CD4-positive, alpha-beta memory T cell (primary cell): ENCODE data around the gene CNDP2. TPM values are rescaled to one million over a fixed set of nuclear protein-coding genes. Genes with fewer than 3 reads are reported as not detected.

Source experiments
- CTCF ChIA-PET: fragments of 350-600 bp; sonication (Branson Sonifier 250); formaldehyde crosslinking; loops from one replicate; lab custom pipeline; 2021; ENCODE audit warnings: inconsistent platforms; ENCODE audit not compliant: partially characterized antibody; lab: Charles Lee
- POLR2A ChIA-PET: fragments of 350-600 bp; sonication (Branson Sonifier 250); formaldehyde crosslinking; loops from one replicate; lab custom pipeline; 2021; ENCODE audit not compliant: partially characterized antibody; lab: Charles Lee
- DNase-seq, 5 donors: peaks; one replicate each; pipeline versions ENCODE4 v3.0.0 to v3.0.0-alpha.2; 2020 to 2022; ENCODE audit warnings: mixed read lengths in 1 of 5
- H3K27ac ChIP-seq: one replicate; pipeline ENCODE4 v1.7.0; 2013; ENCODE audit warnings: low read depth, low read length
- H3K27me3 ChIP-seq: 2 replicates; pipeline ENCODE4 v1.7.0; 2013; ENCODE audit warnings: mild to moderate bottlenecking, low read length, moderate library complexity; ENCODE audit not compliant: insufficient read depth
- H3K36me3 ChIP-seq: 2 replicates; pipeline ENCODE4 v1.7.0; 2013; ENCODE audit warnings: mild to moderate bottlenecking, low read length, moderate library complexity; ENCODE audit not compliant: insufficient read depth
- H3K4me1 ChIP-seq: 2 replicates; pipeline ENCODE4 v1.7.0; 2013; ENCODE audit warnings: mild to moderate bottlenecking, low read length, moderate library complexity; ENCODE audit not compliant: insufficient read depth
- H3K4me3 ChIP-seq, 2 donors: one replicate each; pipeline ENCODE4 v1.7.0; 2013; ENCODE audit warnings: low read length in 2 of 2, mild to moderate bottlenecking in 1 of 2
- H3K9me3 ChIP-seq, 2 donors: one replicate each; pipeline ENCODE4 v1.7.0; 2013; ENCODE audit warnings: low read length in 2 of 2, control low read depth in 1 of 2; ENCODE audit not compliant: control insufficient read depth in 1 of 2
- H3K27ac Mint-ChIP-seq, 7 donors: one replicate each; pipeline ENCODE4 v1.8.0; 2020 to 2021; ENCODE audit warnings: mixed read lengths in 7 of 7, mild to moderate bottlenecking in 6 of 7, inconsistent platforms in 3 of 7, moderate library complexity in 3 of 7
- H3K27me3 Mint-ChIP-seq, 2 donors: one replicate each; pipeline ENCODE4 v1.8.0; 2020 to 2021; ENCODE audit warnings: mixed read lengths in 2 of 2
- H3K36me3 Mint-ChIP-seq, 2 donors: one replicate each; pipeline ENCODE4 v1.8.0; 2020 to 2021; ENCODE audit warnings: mixed read lengths in 2 of 2, inconsistent platforms in 1 of 2, mild to moderate bottlenecking in 1 of 2
- H3K4me1 Mint-ChIP-seq, 4 donors: one replicate each; pipeline ENCODE4 v1.8.0; 2020 to 2021; ENCODE audit warnings: mixed read lengths in 4 of 4, mild to moderate bottlenecking in 1 of 4
- H3K4me3 Mint-ChIP-seq, 8 donors: one replicate each; pipeline ENCODE4 v1.8.0; 2020 to 2021; ENCODE audit warnings: mixed read lengths in 8 of 8, mild to moderate bottlenecking in 7 of 8, moderate library complexity in 6 of 8, inconsistent platforms in 3 of 8
- H3K9me3 Mint-ChIP-seq, 8 donors: one replicate each; pipeline ENCODE4 v1.8.0; 2020 to 2021; ENCODE audit warnings: mixed read lengths in 8 of 8, mild to moderate bottlenecking in 5 of 8, inconsistent platforms in 3 of 8, moderate library complexity in 1 of 8
- intact Hi-C: fragments of 100-400 bp; cut with micrococcal nuclease; formaldehyde crosslinking; loops from one replicate; pipeline ENCODE4 v1.15.1; 2023
- polyA plus RNA-seq, 2 donors: library from polyadenylated mRNA; unstranded; fragments of 300-500 nt; fragmentation: Illumina TruSeq; gene quantifications; one replicate each; pipeline ENCODE4 v1.2.3, GENCODE V29; 2021
- total RNA-seq, 2 experiments: library from RNA; stranded (reverse); gene quantifications; one replicate each; pipeline ENCODE4 v1.2.3, GENCODE V29; 2021

CNDP2 gene
- total and polyA plus RNA-seq, 4 experiments from 2014 or later, result 123 to 153 (median 141) TPM

GRCh38 chr18:74529378-74529777 lies 33.2 kb downstream of the CNDP2 start:
- Histone ChIP-seq H3K27me3 (no peaks in the 10 kb centered on the region), H3K9me3 (no peaks in the 10 kb centered on the region), H3K4me3 (no peak overlapping the region), H3K4me1 (no peaks in the 10 kb centered on the region), H3K27ac (no peak overlapping the region), H3K36me3 (no peaks in the 10 kb centered on the region)
- no peaks in the 10 kb centered on the region for H3K27me3 Mint-ChIP-seq
- ChIA-PET CTCF (no interaction called here), POLR2A (no interaction called here)
- no peaks in the 10 kb centered on the region for H3K4me1 Mint-ChIP-seq
- H3K9me3 Mint-ChIP-seq, result no peaks in the 10 kb centered on the region
- H3K4me3 Mint-ChIP-seq, result no peak overlapping the region
- no peaks in the 10 kb centered on the region for H3K36me3 Mint-ChIP-seq
- intact Hi-C loops, result no loop called here
- H3K27ac Mint-ChIP-seq, result no peak overlapping the region
- DNase-seq, result no peak

GRCh38 chr18:74529811-74530583 lies 33.8 kb downstream of the CNDP2 start:
- Histone ChIP-seq H3K27me3 (no peaks in the 10 kb centered on the region), H3K9me3 (no peaks in the 10 kb centered on the region), H3K4me1 (no peaks in the 10 kb centered on the region), H3K27ac (no peak overlapping the region), H3K36me3 (no peaks in the 10 kb centered on the region), H3K4me3 (no peak overlapping the region)
- H3K4me3 Mint-ChIP-seq, result no peak overlapping the region
- no peaks in the 10 kb centered on the region for H3K4me1 Mint-ChIP-seq
- ChIA-PET POLR2A (no interaction called here), CTCF (no interaction called here)
- H3K27me3 Mint-ChIP-seq, result no peaks in the 10 kb centered on the region
- H3K9me3 Mint-ChIP-seq, result no peaks in the 10 kb centered on the region
- intact Hi-C loops, result no loop called here
- H3K36me3 Mint-ChIP-seq, result no peaks in the 10 kb centered on the region
- no peak overlapping the region for H3K27ac Mint-ChIP-seq
- DNase-seq, result no peak

GRCh38 chr18:74530584-74530862 lies 34.4 kb downstream of the CNDP2 start:
- Mint-ChIP-seq H3K27ac (no peak overlapping the region), H3K9me3 (no peaks in the 10 kb centered on the region), H3K36me3 (no peaks in the 10 kb centered on the region), H3K4me1 (no peaks in the 10 kb centered on the region), H3K27me3 (no peaks in the 10 kb centered on the region), H3K4me3 (no peak overlapping the region)
- no peaks in the 10 kb centered on the region for H3K27me3 ChIP-seq
- H3K4me1 ChIP-seq, result no peaks in the 10 kb centered on the region
- ChIA-PET CTCF (no interaction called here), POLR2A (no interaction called here)
- H3K9me3 ChIP-seq, result no peaks in the 10 kb centered on the region
- intact Hi-C loops, result no loop called here
- H3K36me3 ChIP-seq, result no peaks in the 10 kb centered on the region
- no peak overlapping the region for H3K4me3 ChIP-seq
- DNase-seq, result no peak
- H3K27ac ChIP-seq, result no peak overlapping the region

- no peak for DNase-seq
- H3K36me3 ChIP-seq, result no peaks in the 10 kb centered on the region
- peaks cover 0 to under 1% (median 0%) of the 10 kb centered on the region in 8 donors for H3K9me3 Mint-ChIP-seq
- peaks cover 0 to 1% (median 0%) of the 10 kb centered on the region in 4 donors for H3K4me1 Mint-ChIP-seq
- H3K4me3 ChIP-seq, result no peak overlapping the region
- H3K27me3 Mint-ChIP-seq, result peaks cover 0 to under 1% of the 10 kb centered on the region in 2 donors
- H3K27ac Mint-ChIP-seq, result no peak overlapping the region
- intact Hi-C loops, result no loop called here
- H3K27me3 ChIP-seq, result no peaks in the 10 kb centered on the region
- H3K36me3 Mint-ChIP-seq, result no peaks in the 10 kb centered on the region
- ChIA-PET POLR2A (no interaction called here), CTCF (interaction anchor here (1.2 kb wide), 1 partner anchor 21 kb away, joined by 5 read pairs; no protein-coding TSS in a partner anchor)
- H3K27ac ChIP-seq, result no peak overlapping the region
- H3K4me1 ChIP-seq, result no peaks in the 10 kb centered on the region
- no peak overlapping the region for H3K4me3 Mint-ChIP-seq
- no peaks in the 10 kb centered on the region for H3K9me3 ChIP-seq
These were observed 34.9 kb downstream of the CNDP2 start for GRCh38 chr18:74531043-74531442.

GRCh38 chr18:74532511-74533025 lies 36.4 kb downstream of the CNDP2 start:
- intact Hi-C loops, result no loop called here
- Histone ChIP-seq H3K9me3 (no peaks in the 10 kb centered on the region), H3K4me3 (no peak overlapping the region), H3K27me3 (no peaks in the 10 kb centered on the region), H3K4me1 (peaks cover 8% of the 10 kb centered on the region), H3K27ac (no peak overlapping the region), H3K36me3 (no peaks in the 10 kb centered on the region)
- DNase-seq, result no peak
- Mint-ChIP-seq H3K9me3 (peaks cover 0 to 4% (median 0%) of the 10 kb centered on the region in 8 donors), H3K4me3 (no peak overlapping the region), H3K27ac (no peak overlapping the region), H3K36me3 (no peaks in the 10 kb centered on the region), H3K4me1 (peaks cover 6 to 15% (median 10%) of the 10 kb centered on the region in 4 donors), H3K27me3 (peaks cover 3 to 4% of the 10 kb centered on the region in 2 donors)
- CTCF ChIA-PET, result no interaction called here
- POLR2A ChIA-PET, result no interaction called here

- intact Hi-C loops, result no loop called here
- Mint-ChIP-seq H3K9me3 (peaks cover 0 to 4% (median 0%) of the 10 kb centered on the region in 8 donors), H3K4me1 (peaks cover 6 to 15% (median 10%) of the 10 kb centered on the region in 4 donors), H3K36me3 (no peaks in the 10 kb centered on the region), H3K27ac (no peak overlapping the region), H3K27me3 (peaks cover 3 to 4% of the 10 kb centered on the region in 2 donors), H3K4me3 (no peak overlapping the region)
- Histone ChIP-seq H3K4me3 (no peak overlapping the region), H3K9me3 (no peaks in the 10 kb centered on the region), H3K27me3 (no peaks in the 10 kb centered on the region), H3K36me3 (no peaks in the 10 kb centered on the region), H3K4me1 (peaks cover 8% of the 10 kb centered on the region), H3K27ac (no peak overlapping the region)
- DNase-seq, result no peak
- ChIA-PET CTCF (no interaction called here), POLR2A (no interaction called here)
These were observed 37.5 kb downstream of the CNDP2 start for GRCh38 chr18:74533666-74534065.

- DNase-seq, result no peak
- Histone ChIP-seq H3K36me3 (no peaks in the 10 kb centered on the region), H3K27me3 (no peaks in the 10 kb centered on the region), H3K4me1 (peaks cover 8% of the 10 kb centered on the region), H3K27ac (no peak within 1 kb of the TSS), H3K9me3 (no peaks in the 10 kb centered on the region), H3K4me3 (no peak within 1 kb of the TSS)
- peaks cover 0 to 4% (median 0%) of the 10 kb centered on the region in 8 donors for H3K9me3 Mint-ChIP-seq
- H3K27me3 Mint-ChIP-seq, result peaks cover 3 to 4% of the 10 kb centered on the region in 2 donors
- POLR2A ChIA-PET, result no interaction called here
- H3K27ac Mint-ChIP-seq, result no peak within 1 kb of the TSS
- intact Hi-C loops, result no loop called here
- CTCF ChIA-PET, result no interaction called here
- no peaks in the 10 kb centered on the region for H3K36me3 Mint-ChIP-seq
- peaks cover 6 to 15% (median 10%) of the 10 kb centered on the region in 4 donors for H3K4me1 Mint-ChIP-seq
- H3K4me3 Mint-ChIP-seq, result no peak within 1 kb of the TSS
These were observed 38.2 kb downstream of the CNDP2 start, which contains the start of gene CNDP1 for GRCh38 chr18:74534150-74534969. Gene CNDP1, plus strand, starts transcription at chr18:74534500. Its CDS starts 168 bp downstream, at chr18:74534668.
